GM10266 (cell line): ENCODE measurements around the gene RXFP1.

Experiments
- DNase-seq: peaks from one replicate; pipeline ENCODE4 v3.0.0; 2012; ENCODE audit errors: extremely low spot score
- TF ChIP-seq, protein P1 (sequence below): IDR thresholded peaks from 2 replicates; pipeline ENCODE4 v1.5.1; 2012; ENCODE audit warnings: mild to moderate bottlenecking, low read depth; ENCODE audit not compliant: control insufficient read depth, insufficient read depth; ENCODE audit errors: missing control alignments

The RXFP1 gene

DNA sequence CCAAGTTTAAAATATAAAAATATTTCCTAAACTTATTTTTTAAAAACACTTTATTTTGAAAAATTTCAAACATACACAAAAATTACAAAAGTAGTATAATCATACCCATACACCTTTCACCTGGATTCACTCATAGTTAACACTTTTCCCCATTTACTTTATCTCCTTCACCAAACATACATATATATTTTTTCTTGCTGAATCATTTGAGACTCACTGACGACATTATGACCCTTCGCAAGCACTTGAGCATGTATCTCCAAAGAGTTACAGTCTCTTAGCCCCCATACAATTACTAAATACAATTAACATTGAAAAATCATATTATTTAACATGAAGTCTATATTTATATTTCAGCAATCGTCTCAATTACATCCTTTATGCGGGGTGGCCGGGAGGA lies 19.8 kb downstream of the RXFP1 start:
- TF ChIP-seq, protein P1, sequence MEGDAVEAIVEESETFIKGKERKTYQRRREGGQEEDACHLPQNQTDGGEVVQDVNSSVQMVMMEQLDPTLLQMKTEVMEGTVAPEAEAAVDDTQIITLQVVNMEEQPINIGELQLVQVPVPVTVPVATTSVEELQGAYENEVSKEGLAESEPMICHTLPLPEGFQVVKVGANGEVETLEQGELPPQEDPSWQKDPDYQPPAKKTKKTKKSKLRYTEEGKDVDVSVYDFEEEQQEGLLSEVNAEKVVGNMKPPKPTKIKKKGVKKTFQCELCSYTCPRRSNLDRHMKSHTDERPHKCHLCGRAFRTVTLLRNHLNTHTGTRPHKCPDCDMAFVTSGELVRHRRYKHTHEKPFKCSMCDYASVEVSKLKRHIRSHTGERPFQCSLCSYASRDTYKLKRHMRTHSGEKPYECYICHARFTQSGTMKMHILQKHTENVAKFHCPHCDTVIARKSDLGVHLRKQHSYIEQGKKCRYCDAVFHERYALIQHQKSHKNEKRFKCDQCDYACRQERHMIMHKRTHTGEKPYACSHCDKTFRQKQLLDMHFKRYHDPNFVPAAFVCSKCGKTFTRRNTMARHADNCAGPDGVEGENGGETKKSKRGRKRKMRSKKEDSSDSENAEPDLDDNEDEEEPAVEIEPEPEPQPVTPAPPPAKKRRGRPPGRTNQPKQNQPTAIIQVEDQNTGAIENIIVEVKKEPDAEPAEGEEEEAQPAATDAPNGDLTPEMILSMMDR: no peak
- no peak for DNase-seq

DNA sequence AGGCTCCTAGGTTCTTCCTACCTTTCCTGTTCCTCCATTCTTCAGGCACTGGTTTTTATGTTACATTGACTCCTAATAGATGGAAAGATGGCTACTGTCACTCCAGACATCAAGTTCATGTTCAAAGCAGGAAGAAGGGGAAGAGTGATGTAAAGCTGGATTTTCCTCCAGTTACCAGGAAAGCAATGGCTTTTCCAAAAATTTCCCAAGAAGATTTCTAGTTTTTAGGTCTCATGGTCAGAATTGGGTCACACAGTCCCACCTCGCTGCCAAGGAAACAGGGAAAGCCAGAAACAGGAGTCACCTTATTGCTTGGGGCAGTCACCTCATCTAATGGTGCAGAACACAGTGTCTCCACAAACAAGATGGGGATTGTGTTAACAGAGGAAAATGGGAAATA lies 21.5 kb downstream of the RXFP1 start:
- no peak for DNase-seq

DNA sequence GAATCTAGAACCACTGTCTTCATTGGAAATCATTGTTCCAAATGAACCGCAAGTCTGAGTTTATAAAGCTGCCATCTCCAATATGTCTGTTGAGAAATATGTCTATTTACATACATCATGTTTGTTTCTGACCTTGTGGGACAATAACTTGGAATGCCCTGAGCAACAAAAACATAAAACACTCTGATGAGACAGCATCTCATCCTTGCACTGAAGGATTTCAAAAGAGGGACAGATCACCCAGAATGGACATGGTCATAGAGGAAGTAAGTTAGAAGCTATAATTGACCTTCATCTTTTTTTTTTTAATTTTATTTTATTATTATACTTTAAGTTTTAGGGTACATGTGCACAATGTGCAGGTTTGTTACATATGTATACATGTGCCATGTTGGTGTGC lies 22.5 kb downstream of the RXFP1 start:
- TF ChIP-seq, protein P1: no peak
- no peak for DNase-seq

More for the DNA sequence above, 21.5 kb downstream of the RXFP1 start:
- TF ChIP-seq, protein P1: no peak

DNA sequence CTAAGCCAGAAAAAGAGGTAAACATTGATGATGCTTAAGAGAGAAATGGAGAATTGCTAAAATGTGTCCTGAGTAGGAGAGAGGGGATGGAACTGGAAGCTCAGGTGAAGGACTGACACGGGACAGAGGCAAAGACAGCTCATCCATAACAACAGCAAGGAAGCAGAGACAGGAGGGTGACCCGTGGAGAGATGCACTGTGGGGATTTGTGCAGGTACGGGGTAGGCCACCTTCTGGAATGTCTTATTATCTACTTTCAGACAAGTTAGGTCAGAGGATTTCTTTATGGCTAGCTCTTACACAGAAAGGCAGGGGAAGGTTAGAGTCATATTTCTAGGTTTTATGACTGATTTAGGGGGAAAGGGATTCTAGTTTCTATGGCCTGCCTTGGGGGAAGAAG lies 31.7 kb downstream of the RXFP1 start:
- TF ChIP-seq, protein P1: no peak
- DNase-seq: no peak

DNA sequence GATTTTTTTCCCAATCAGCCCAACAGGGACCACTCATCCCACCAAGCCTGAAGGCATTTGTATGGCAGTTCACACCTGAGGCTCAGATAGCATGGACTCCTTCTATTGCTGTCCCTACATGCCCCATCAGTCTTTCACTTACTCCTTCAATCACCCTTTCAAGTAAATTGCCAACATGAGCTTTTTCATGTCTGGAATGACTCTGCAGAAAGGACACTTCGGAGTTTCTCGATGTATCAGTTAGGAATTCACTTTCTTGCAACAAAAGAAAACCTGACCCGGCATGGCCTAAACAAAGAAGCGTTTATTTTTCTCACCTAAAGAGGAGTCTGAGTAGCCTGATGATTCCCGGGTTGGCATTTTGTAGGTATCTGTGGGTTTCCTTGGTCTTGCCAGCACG lies 38.6 kb downstream of the RXFP1 start:
- TF ChIP-seq, protein P1: no peak
- DNase-seq: no peak

DNA sequence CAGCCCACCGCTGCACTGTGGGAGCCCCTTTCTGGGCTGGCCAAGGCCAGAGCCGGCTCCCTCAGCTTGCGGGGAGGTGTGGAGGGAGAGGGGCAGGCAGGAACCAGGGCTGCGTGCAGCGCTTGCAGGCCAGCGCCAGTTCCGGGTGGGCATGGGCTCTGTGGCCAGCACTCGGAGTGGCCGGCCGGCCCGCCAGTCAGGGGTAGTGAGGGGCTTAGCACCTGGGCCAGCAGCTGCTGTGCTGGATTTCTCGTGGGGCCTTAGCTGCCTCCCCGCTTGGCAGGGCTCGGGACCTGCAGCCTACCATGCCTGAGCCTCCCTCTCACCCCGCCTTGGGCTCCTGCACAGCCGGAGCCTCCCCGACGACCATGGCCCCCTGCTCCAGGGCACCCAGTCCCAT lies 45.2 kb downstream of the RXFP1 start:
- TF ChIP-seq, protein P1: no peak
- DNase-seq: no peak

DNA sequence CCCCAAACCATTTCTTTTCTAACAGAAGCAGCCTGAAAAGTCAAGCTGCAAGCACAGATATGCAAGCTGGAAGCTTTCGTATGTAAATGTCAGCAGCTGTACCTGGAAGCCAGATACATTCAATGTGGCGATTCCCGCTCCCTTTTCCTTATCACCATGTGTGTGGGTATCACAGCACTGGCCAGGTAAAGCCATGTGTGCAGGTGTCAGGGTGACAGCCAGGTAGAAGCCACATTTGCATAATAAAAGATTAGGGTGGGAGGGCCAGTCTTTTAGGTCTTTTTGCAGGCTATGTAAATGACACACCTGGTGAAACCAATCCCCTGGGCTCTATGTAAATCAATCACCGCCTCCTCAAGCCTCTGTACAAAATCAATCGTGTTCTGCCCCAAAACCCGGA lies 50.1 kb downstream of the RXFP1 start:
- TF ChIP-seq, protein P1: no peak
- DNase-seq: no peak
